Measurements from ENCODE around the gene RHOD.

- TF ChIP-seq CTCF (IDR thresholded peaks at IDR 0.05) (no peak), POLR2A (IDR thresholded peaks at IDR 0.05) (no peak), POLR2AphosphoS5 (IDR thresholded peaks at IDR 0.05) (no peak)
Observed at GRCh38 chr11:67024410-67024809, 32.2 kb upstream of the RHOD start.

Data from prostate gland (tissue), 2 donors.